Panc1 (cell line): ENCODE measurements around the gene CRIP1. TPM values are rescaled to one million over a fixed set of nuclear protein-coding genes. Genes with fewer than 3 reads are reported as not detected.

Experiments
- ATAC-seq: fragments of 200-7000 bp; cut with Tn5 transposase; 2 replicates; pipeline ENCODE4 v1.9.1; 2020; ENCODE audit warnings: mild to moderate bottlenecking, moderate library complexity
- BruUV-seq: library from RNA; stranded (reverse); fragments of 400-500 nt; replicated peaks from 2 replicates; lab custom pipeline; 2021; lab: Mats Ljungman, UMichigan
- CTCF ChIA-PET: fragments of 300-600 bp; sonication (Branson Sonifier 250); formaldehyde crosslinking; loops from one replicate; lab custom pipeline; 2022; ENCODE audit warnings: antibody characterized with exemption; lab: Charles Lee
- POLR2A ChIA-PET: fragments of 300-600 bp; sonication (Branson Sonifier 250); formaldehyde crosslinking; loops from one replicate; lab custom pipeline; 2022; ENCODE audit warnings: antibody characterized with exemption; lab: Charles Lee
- DNase-seq: peaks from one replicate; pipeline ENCODE4 v3.0.0-alpha.2; 2010; ENCODE audit warnings: low read depth, low spot score
- H3K27ac ChIP-seq: 2 replicates; pipeline ENCODE4 v1.5.1; 2011; ENCODE audit warnings: mild to moderate bottlenecking, low read length, inconsistent platforms
- H3K27me3 ChIP-seq: fragments of 200-500 bp; sonication (Bioruptor generic); 2 replicates; pipeline ENCODE4 v1.6.0; 2014; ENCODE audit warnings: low read length, inconsistent platforms; ENCODE audit not compliant: control insufficient read depth, insufficient read depth
- H3K36me3 ChIP-seq: fragments of 200-500 bp; sonication (Bioruptor generic); 2 replicates; pipeline ENCODE4 v1.5.1; 2014; ENCODE audit warnings: inconsistent platforms, mild to moderate bottlenecking, low read length, moderate library complexity; ENCODE audit not compliant: control insufficient read depth, insufficient read depth
- H3K4me1 ChIP-seq: 2 replicates; pipeline ENCODE4 v1.5.1; 2011; ENCODE audit warnings: inconsistent platforms, mild to moderate bottlenecking, low read length, moderate library complexity; ENCODE audit not compliant: control insufficient read depth, insufficient read depth
- H3K4me3 ChIP-seq, 2 experiments: 2 replicates each; pipeline ENCODE4 v1.5.1; 2011 to 2012; ENCODE audit warnings: low read depth in 2 of 2, low read length in 2 of 2, mild to moderate bottlenecking in 2 of 2, inconsistent platforms in 1 of 2, moderate library complexity in 1 of 2
- H3K9me3 ChIP-seq: fragments of 200-500 bp; sonication (Bioruptor generic); 2 replicates; pipeline ENCODE4 v1.5.1; 2014; ENCODE audit warnings: low read depth, mild to moderate bottlenecking, inconsistent platforms, low read length, moderate library complexity; ENCODE audit not compliant: control insufficient read depth, insufficient read depth
- CTCF ChIP-seq: fragments of 450-650 bp; IDR thresholded peaks from 2 replicates; pipeline ENCODE4 v1.5.1; 2017; ENCODE audit warnings: mild to moderate bottlenecking
- POLR2AphosphoS5 ChIP-seq: IDR thresholded peaks from 2 replicates; pipeline ENCODE4 v1.6.1; 2012; ENCODE audit warnings: mild to moderate bottlenecking, low read depth, low read length, moderate library complexity
- REST ChIP-seq, 2 experiments: IDR thresholded peaks; 2 replicates each; pipeline ENCODE4 v1.6.1; 2011 to 2012; ENCODE audit warnings: low read depth in 2 of 2, control low read depth in 1 of 2, low read length in 1 of 2, mild to moderate bottlenecking in 1 of 2, moderate library complexity in 1 of 2; ENCODE audit not compliant: insufficient read depth in 1 of 2
- SIN3A ChIP-seq: IDR thresholded peaks from 2 replicates; pipeline ENCODE4 v1.6.1; 2012; ENCODE audit warnings: low read depth, mild to moderate bottlenecking, low read length, moderate library complexity, borderline replicate concordance; ENCODE audit not compliant: insufficient read depth
- TCF7L2 ChIP-seq: IDR thresholded peaks from 2 replicates; pipeline ENCODE4 v1.6.1; 2011; ENCODE audit warnings: mild to moderate bottlenecking, low read depth, low read length, inconsistent platforms
- in situ Hi-C: cut with HindIII; loops from 2 replicates; pipeline ENCODE4 v1.10.0; 2016; ENCODE audit warnings: low sequenced_read_pairs, low pct_unique_long_range_greater_than_20kb
- intact Hi-C: fragments of 100-400 bp; cut with micrococcal nuclease; formaldehyde crosslinking; loops from one replicate; pipeline ENCODE4 v1.10.0; 2022; ENCODE audit not compliant: unreplicated experiment
- total RNA-seq: library from RNA; stranded (reverse); gene quantifications from one replicate; pipeline ENCODE4 v1.2.1, GENCODE V29; 2021; ENCODE audit not compliant: unreplicated experiment

Gene CRIP1
- total RNA-seq, 1 experiment from 2014 or later, result 1,056 TPM

GRCh38 chr14:105533811-105534498 is 47.3 kb downstream of the CRIP1 start:
- no TSS peak for BruUV-seq
- intact Hi-C loops (no loop called here), in situ Hi-C loops (no loop called here)
- ChIA-PET CTCF (no interaction called here), POLR2A (no interaction called here)
- Histone ChIP-seq H3K4me3 (no peak overlapping the region), H3K4me1 (no peaks in the 10 kb centered on the region), H3K27me3 (no peaks in the 10 kb centered on the region), H3K36me3 (no peaks in the 10 kb centered on the region), H3K27ac (no peak overlapping the region), H3K9me3 (no peaks in the 10 kb centered on the region)
- DNase-seq (no peak), ATAC-seq (no peak)
- no peak for TF ChIP-seq POLR2AphosphoS5
- no peak for TF ChIP-seq SIN3A
- no peak for TF ChIP-seq CTCF
- TF ChIP-seq REST (IDR thresholded peaks at IDR 0.05; ENCODE audit: insufficient read depth in 1 of 2, low read depth in 2 of 2, low read length in 1 of 2), result no peak
- no peak for TF ChIP-seq TCF7L2

- intact Hi-C loops (no loop called here), in situ Hi-C loops (no loop called here)
- Histone ChIP-seq H3K27ac (no peak overlapping the region), H3K36me3 (no peaks in the 10 kb centered on the region), H3K4me3 (no peak overlapping the region), H3K27me3 (no peaks in the 10 kb centered on the region), H3K9me3 (no peaks in the 10 kb centered on the region), H3K4me1 (no peaks in the 10 kb centered on the region)
- POLR2A ChIA-PET, result no interaction called here
- ATAC-seq (no peak), DNase-seq (no peak)
- BruUV-seq, result no TSS peak
- CTCF ChIA-PET, result no interaction called here
- TF ChIP-seq POLR2AphosphoS5, result no peak
- TF ChIP-seq TCF7L2, result no peak
- no peak for TF ChIP-seq SIN3A
- no peak for TF ChIP-seq CTCF
- no peak for TF ChIP-seq REST (IDR thresholded peaks at IDR 0.05; ENCODE audit: insufficient read depth in 1 of 2, low read depth in 2 of 2, low read length in 1 of 2)
Measured at GRCh38 chr14:105534586-105534985, 47.9 kb downstream of the CRIP1 start.
